Spinal cord (tissue), 10 donors: ENCODE data around the gene ZNF319. TPM values are rescaled to one million over a fixed set of nuclear protein-coding genes. Genes with fewer than 3 reads are reported as not detected.
A peak's percentile ranks its signal among the peaks of the same experiment; 100 is the strongest.
"Not testable (repeated sequence)": the region's sequence is repeated elsewhere in the genome, so short reads cannot be mapped to it uniquely, and the experiment has no call there.

Source experiments
- DNase-seq, 6 donors: peaks; one replicate each; pipeline versions ENCODE4 v3.0.0 to v3.0.0-alpha.2; 2013 to 2015; ENCODE audit warnings: low spot score in 6 of 6, low read depth in 4 of 6
- H3K27ac ChIP-seq: one replicate; pipeline ENCODE4 v1.5.1; 2013; ENCODE audit warnings: low read depth, low read length, control low read depth
- H3K27me3 ChIP-seq: one replicate; pipeline ENCODE4 v1.6.1; 2013; ENCODE audit warnings: low read length; ENCODE audit not compliant: control insufficient read depth, insufficient read depth
- H3K36me3 ChIP-seq: one replicate; pipeline ENCODE4 v1.6.1; 2013; ENCODE audit warnings: low read length; ENCODE audit not compliant: control insufficient read depth, insufficient read depth
- H3K4me1 ChIP-seq: one replicate; pipeline ENCODE4 v1.6.1; 2013; ENCODE audit warnings: low read length; ENCODE audit not compliant: control insufficient read depth, insufficient read depth
- H3K4me3 ChIP-seq: one replicate; pipeline ENCODE4 v1.5.1; 2013; ENCODE audit warnings: low read depth, low read length, control low read depth
- H3K9me3 ChIP-seq: one replicate; pipeline ENCODE4 v1.6.1; 2013; ENCODE audit warnings: low read length; ENCODE audit not compliant: control insufficient read depth, insufficient read depth
- WGBS: methylation state at CpG from one replicate; pipeline ENCODE4 v1.1.5; 2013; ENCODE audit warnings: missing lambda C conversion rate; ENCODE audit not compliant: insufficient coverage; 5-methylcytosine and 5-hydroxymethylcytosine counted together
- polyA plus RNA-seq, 2 donors: library from polyadenylated mRNA; unstranded; fragments of 120-200 nt; gene quantifications; one replicate each; pipeline ENCODE4 v1.2.1, GENCODE V29; 2013; ENCODE audit not compliant: insufficient read length in 2 of 2
- total RNA-seq, 2 donors: library from RNA; depleted of rRNA in 1 of 2; stranded (reverse); fragments of 120-200 nt in 1 of 2; fragments of >200 nt in 1 of 2; gene quantifications; one replicate each; pipeline versions ENCODE4 v1.2.3 to v1.2.4, GENCODE V29; 2013 to 2014
- donor health status: healthy.

ZNF319 gene
- total and polyA plus RNA-seq, 4 donors: 3.7 to 18.1 (median 10.8) TPM

- Histone ChIP-seq H3K9me3 (no peaks in the 10 kb centered on the region), H3K4me3 (no peak overlapping the region), H3K27ac (no peak overlapping the region), H3K27me3 (peaks cover 19% of the 10 kb centered on the region), H3K36me3 (no peaks in the 10 kb centered on the region), H3K4me1 (peaks cover 20% of the 10 kb centered on the region)
- DNase-seq: no peak
- 93% methylated on average over 5 of the region's 7 CpGs for WGBS
These were observed 18.8 kb downstream of the ZNF319 start for GRCh38 chr16:57981636-57982035.

DNA sequence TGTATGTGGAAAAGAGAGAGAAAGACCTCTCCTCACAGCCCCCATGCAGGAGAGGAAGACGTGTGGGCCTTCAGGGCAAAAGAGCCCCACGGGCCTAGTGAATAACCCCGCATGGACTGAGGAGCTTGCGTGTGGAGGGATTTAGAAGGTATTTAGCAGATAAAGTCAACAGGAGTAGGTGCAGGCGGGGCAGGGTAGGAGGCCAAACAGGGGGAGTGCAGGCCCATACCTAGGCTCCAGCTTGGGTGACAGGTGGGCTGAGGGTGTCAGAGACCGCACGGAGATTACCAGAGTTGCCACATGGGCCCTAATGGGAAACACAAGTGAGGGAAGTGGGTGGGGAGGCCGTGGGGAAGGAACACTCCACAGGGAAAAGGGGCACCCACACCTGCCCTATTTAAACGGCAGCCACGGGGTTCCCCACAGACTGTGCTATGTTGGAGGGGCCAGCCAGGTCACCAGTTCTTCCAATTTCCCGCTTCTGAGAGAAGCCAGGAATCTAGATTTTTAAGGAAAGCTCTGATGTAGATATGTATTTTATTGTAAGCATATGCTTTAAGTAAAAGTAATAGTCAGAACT, 21.4 kb downstream of the ZNF319 start:
- H3K27ac ChIP-seq: no peak overlapping the region
- H3K4me3 ChIP-seq: no peak overlapping the region
- WGBS: 87% methylated on average over 10 of the region's 11 CpGs
- H3K27me3 ChIP-seq: peaks cover under 1% of the 10 kb centered on the region
- H3K36me3 ChIP-seq: no peaks in the 10 kb centered on the region
- peaks cover 11% of the 10 kb centered on the region for H3K4me1 ChIP-seq
- no peaks in the 10 kb centered on the region for H3K9me3 ChIP-seq
- DNase-seq: no peak

DNA sequence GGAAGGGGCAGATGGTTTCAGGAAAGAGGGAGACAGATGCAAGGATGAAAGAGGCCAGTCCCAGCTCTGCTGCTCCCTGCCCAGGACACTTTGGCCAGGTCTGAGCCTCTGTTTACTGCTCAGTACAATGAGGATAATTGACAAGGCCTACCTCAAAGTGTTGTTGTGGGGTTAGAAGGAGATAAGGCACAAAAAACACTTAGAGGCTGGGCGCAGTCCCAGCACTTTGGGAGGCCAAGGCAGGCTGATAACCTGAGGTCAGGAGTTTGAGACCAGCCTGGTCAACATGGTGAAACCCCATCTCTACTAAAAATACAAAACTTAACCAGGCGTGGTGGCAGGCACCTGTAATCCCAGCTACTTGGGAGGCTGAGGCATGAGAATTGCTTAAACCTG, 22.4 kb downstream of the ZNF319 start:
- not testable (repeated sequence) for H3K27me3 ChIP-seq, H3K9me3 ChIP-seq, H3K36me3 ChIP-seq, H3K4me3 ChIP-seq, DNase-seq, H3K27ac ChIP-seq
- 89% methylated on average over 2 of the region's 2 CpGs for WGBS
- H3K4me1 ChIP-seq: peaks cover 11% of the 10 kb centered on the region

DNA sequence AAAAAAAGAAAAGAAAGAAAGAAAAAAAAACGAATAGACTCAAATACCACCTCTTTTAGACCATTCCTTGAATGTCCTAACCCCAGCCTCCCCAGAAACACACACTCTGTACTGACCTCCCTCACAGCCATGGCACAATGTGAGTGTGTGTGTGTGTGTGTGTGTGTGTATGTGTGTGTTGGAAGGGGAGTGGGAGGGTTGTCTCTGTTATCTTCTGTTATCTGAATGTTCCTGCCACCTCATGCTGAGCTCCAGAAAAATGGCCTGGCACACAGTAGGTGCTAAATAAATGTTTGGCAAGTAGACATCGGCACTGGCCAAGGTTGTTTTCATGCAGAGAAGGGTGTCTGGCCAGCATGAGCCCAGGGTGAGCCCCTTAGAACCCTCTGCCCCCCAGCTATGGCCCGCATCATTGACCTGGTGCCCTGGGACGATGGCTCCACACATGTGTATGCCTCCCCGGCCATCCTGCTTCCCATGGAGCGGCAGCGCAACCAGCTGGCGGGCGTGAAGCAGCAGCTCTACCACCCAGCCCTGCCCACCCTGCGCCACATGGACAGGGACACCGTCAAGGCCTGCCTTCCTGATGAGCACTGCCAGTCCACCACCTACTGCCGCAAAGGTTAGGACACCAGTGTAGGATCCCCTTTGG, 22.9 kb downstream of the ZNF319 start:
- no peak overlapping the region for H3K4me3 ChIP-seq
- peaks cover 11% of the 10 kb centered on the region for H3K4me1 ChIP-seq
- WGBS: 87% methylated on average over 11 of the region's 12 CpGs
- no peaks in the 10 kb centered on the region for H3K36me3 ChIP-seq
- no peak overlapping the region for H3K27ac ChIP-seq
- no peak for DNase-seq
- H3K27me3 ChIP-seq: no peaks in the 10 kb centered on the region
- H3K9me3 ChIP-seq: no peaks in the 10 kb centered on the region

DNA sequence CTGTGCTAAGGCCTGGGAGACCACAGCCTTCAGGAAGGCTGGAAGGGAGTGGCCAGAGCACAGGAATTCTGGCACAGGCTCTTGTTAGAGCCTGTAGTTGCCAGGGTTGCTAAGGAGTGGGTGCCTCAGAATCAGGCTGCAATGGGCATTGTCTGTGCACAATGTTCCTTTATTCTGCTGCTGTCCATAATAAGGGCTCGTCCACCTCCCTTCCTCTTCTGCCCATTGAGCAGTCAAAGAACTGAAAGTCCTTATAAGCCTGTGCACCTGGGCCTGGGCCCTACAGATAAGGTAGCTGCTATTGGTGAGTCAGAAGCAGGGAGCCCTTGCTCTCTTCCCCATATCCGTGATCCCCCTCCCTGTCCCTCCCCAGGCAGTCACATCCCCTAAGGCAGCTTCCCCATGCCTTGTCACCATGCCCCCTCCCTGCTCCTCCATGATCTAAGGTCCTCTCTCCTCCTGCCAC, 24.1 kb downstream of the ZNF319 start:
- H3K36me3 ChIP-seq: no peaks in the 10 kb centered on the region
- peaks cover 11% of the 10 kb centered on the region for H3K4me1 ChIP-seq
- H3K4me3 ChIP-seq: no peak overlapping the region
- H3K27me3 ChIP-seq: no peaks in the 10 kb centered on the region
- H3K27ac ChIP-seq: no peak overlapping the region
- no peaks in the 10 kb centered on the region for H3K9me3 ChIP-seq
- DNase-seq: peak in 2 of 6 donors; percentile 47 to 62
- WGBS: 39% methylated on average over 2 of the region's 2 CpGs

DNA sequence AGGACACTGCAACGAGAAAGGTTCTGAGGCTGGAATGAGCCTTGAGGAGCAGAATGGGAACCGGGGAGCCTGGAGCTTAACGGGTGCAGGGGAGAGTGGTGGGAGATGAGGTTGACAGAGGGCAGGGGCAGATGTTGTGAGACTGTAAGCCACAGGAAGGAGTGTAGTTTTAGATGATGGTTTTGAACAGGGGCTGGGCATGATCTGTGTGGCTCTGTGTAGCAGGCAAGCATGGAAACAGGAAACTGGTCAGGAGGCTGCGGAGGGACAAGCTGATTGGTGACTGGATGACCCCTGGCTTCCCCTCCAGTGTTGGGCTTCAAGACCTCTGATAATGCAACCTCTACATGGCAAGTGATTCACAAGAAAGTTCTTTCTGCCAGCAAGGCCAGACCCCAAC, 28.2 kb downstream of the ZNF319 start:
- DNase-seq: no peak
- Histone ChIP-seq H3K4me3 (no peak overlapping the region), H3K4me1 (peaks cover 17% of the 10 kb centered on the region), H3K27ac (no peak overlapping the region), H3K36me3 (no peaks in the 10 kb centered on the region), H3K9me3 (no peaks in the 10 kb centered on the region), H3K27me3 (no peaks in the 10 kb centered on the region)
- 63% methylated on average over 4 of the region's 4 CpGs for WGBS

- Histone ChIP-seq H3K27me3 (no peaks in the 10 kb centered on the region), H3K27ac (no peak overlapping the region), H3K4me1 (peaks cover 17% of the 10 kb centered on the region), H3K9me3 (no peaks in the 10 kb centered on the region), H3K36me3 (no peaks in the 10 kb centered on the region), H3K4me3 (no peak overlapping the region)
- 75% methylated on average over 1 of the region's 1 CpG for WGBS
- DNase-seq: no peak
These were observed 28.6 kb downstream of the ZNF319 start for GRCh38 chr16:57971848-57972247.

GRCh38 chr16:57970970-57971369, 29.5 kb downstream of the ZNF319 start, which contains the start of gene CNGB1:
TSS of gene CNGB1 (minus strand) at chr16:57971128. CDS start at chr16:57967286, 3,842 bp downstream.
- peak in 2 of 6 donors; percentile 18 to 30 for DNase-seq
- 72% methylated on average over 5 of the region's 6 CpGs for WGBS
- no peaks in the 10 kb centered on the region for H3K27me3 ChIP-seq
- H3K4me3 ChIP-seq: no peak within 1 kb of the TSS
- no peak within 1 kb of the TSS for H3K27ac ChIP-seq
- no peaks in the 10 kb centered on the region for H3K9me3 ChIP-seq
- no peaks in the 10 kb centered on the region for H3K36me3 ChIP-seq
- peaks cover 10% of the 10 kb centered on the region for H3K4me1 ChIP-seq

- H3K36me3 ChIP-seq: no peaks in the 10 kb centered on the region
- H3K9me3 ChIP-seq: no peaks in the 10 kb centered on the region
- H3K4me1 ChIP-seq: peaks cover 6% of the 10 kb centered on the region
- no peak overlapping the region for H3K27ac ChIP-seq
- H3K27me3 ChIP-seq: no peaks in the 10 kb centered on the region
- DNase-seq: no peak
- no peak overlapping the region for H3K4me3 ChIP-seq
- 83% methylated on average over 11 of the region's 13 CpGs for WGBS
These were observed 30.2 kb downstream of the ZNF319 start for GRCh38 chr16:57970319-57970718.
